ENCODE data around the gene ALDH3A2.
A peak's percentile ranks its signal among the peaks of the same experiment; 100 is the strongest.
"Not testable (repeated sequence)": the region's sequence is repeated elsewhere in the genome, so short reads cannot be mapped to it uniquely, and the experiment has no call there.

Gene ALDH3A2

GRCh38 chr17:19683117-19683516 is 34.6 kb downstream of the ALDH3A2 start:
- DNase-seq: no peak

- DNase-seq: not testable (repeated sequence)
Observed at GRCh38 chr17:19684909-19685580, 36.5 kb downstream of the ALDH3A2 start.

- DNase-seq: no peak
Observed at GRCh38 chr17:19686400-19687090, 38.0 kb downstream of the ALDH3A2 start.

GRCh38 chr17:19702217-19702641 is 53.7 kb downstream of the ALDH3A2 start:
- no peak for DNase-seq

- no peak for DNase-seq
Observed at GRCh38 chr17:19703106-19703827, 54.7 kb downstream of the ALDH3A2 start.

- DNase-seq: no peak
Observed at GRCh38 chr17:19703828-19704613, 55.5 kb downstream of the ALDH3A2 start.

- no peak for DNase-seq
Observed at GRCh38 chr17:19705201-19705600, 56.6 kb downstream of the ALDH3A2 start.

- no peak for DNase-seq
Observed at GRCh38 chr17:19705771-19706770, 57.5 kb downstream of the ALDH3A2 start.

GRCh38 chr17:19706791-19707727 is 58.5 kb downstream of the ALDH3A2 start:
- peak; percentile 6 for DNase-seq

GRCh38 chr17:19707728-19708221 is 59.2 kb downstream of the ALDH3A2 start:
- DNase-seq: no peak

- DNase-seq: no peak
Observed at GRCh38 chr17:19708431-19709175, 60.1 kb downstream of the ALDH3A2 start.

GRCh38 chr17:19709841-19710240 is 61.3 kb downstream of the ALDH3A2 start:
- no peak for DNase-seq

GRCh38 chr17:19712436-19713004 is 64.0 kb downstream of the ALDH3A2 start:
- DNase-seq: no peak

- peak; percentile 51 for DNase-seq
Observed at GRCh38 chr17:19713462-19713861, 64.9 kb downstream of the ALDH3A2 start.

- DNase-seq: no peak
Observed at GRCh38 chr17:19713901-19714361, 65.4 kb downstream of the ALDH3A2 start.

GRCh38 chr17:19714542-19715411 is 66.2 kb downstream of the ALDH3A2 start:
- no peak for DNase-seq

GRCh38 chr17:19716108-19717030 is 67.8 kb downstream of the ALDH3A2 start, which contains the start of gene SLC47A2:
Gene SLC47A2 (minus strand): TSS chr17:19716584. CDS start chr17:19716555, 29 bp downstream.
- no peak for DNase-seq
